Gastrocnemius medialis (tissue), 4 donors: ENCODE results near the gene SESN3.

Source experiments
- POLR2A ChIP-seq, 2 donors: fragments of 450-650 bp; IDR thresholded peaks; one replicate each; pipeline ENCODE4 v1.6.1; 2017; ENCODE audit warnings: antibody characterized with exemption in 2 of 2, mild to moderate bottlenecking in 2 of 2, moderate library complexity in 2 of 2
- TF ChIP-seq, protein P1 (sequence below), 5 experiments: fragments of 450-650 bp in 3 of 5; fragments of 200-600 bp in 2 of 5; sonication (generic) in 2 of 5; IDR thresholded peaks in 4 of 5; conservative IDR thresholded peaks in 1 of 5; 1 replicate in 4 of 5; 2 replicates in 1 of 5; pipeline ENCODE4 v1.5.1; 2016 to 2019; ENCODE audit warnings: antibody characterized with exemption in 5 of 5, mild to moderate bottlenecking in 3 of 5, moderate library complexity in 3 of 5

- peak; percentile 49 to 60 for TF ChIP-seq POLR2A (IDR thresholded peaks at IDR 0.05)
- TF ChIP-seq, protein P1, sequence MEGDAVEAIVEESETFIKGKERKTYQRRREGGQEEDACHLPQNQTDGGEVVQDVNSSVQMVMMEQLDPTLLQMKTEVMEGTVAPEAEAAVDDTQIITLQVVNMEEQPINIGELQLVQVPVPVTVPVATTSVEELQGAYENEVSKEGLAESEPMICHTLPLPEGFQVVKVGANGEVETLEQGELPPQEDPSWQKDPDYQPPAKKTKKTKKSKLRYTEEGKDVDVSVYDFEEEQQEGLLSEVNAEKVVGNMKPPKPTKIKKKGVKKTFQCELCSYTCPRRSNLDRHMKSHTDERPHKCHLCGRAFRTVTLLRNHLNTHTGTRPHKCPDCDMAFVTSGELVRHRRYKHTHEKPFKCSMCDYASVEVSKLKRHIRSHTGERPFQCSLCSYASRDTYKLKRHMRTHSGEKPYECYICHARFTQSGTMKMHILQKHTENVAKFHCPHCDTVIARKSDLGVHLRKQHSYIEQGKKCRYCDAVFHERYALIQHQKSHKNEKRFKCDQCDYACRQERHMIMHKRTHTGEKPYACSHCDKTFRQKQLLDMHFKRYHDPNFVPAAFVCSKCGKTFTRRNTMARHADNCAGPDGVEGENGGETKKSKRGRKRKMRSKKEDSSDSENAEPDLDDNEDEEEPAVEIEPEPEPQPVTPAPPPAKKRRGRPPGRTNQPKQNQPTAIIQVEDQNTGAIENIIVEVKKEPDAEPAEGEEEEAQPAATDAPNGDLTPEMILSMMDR (IDR thresholded peaks at IDR 0.05 in 4 of 5, conservative IDR thresholded peaks at IDR 0.05 in 1 of 5): peak; percentile 80 to 93 (median 83)
Observed at GRCh38 chr11:95150956-95151684, 79.9 kb downstream of the SESN3 start.
